A673 (cell line): ENCODE results near the gene KCNK5.

Experiments used
- CTCF ChIP-seq: fragments of 300-800, 200-600 bp; sonication (generic); conservative IDR thresholded peaks from 2 replicates; pipeline ENCODE4 v1.5.1; 2017; ENCODE audit warnings: low read depth, mild to moderate bottlenecking, antibody characterized with exemption, low read length, moderate library complexity, mixed read lengths
- EZH2 ChIP-seq: fragments of 200-600 bp; sonication (generic); IDR thresholded peaks from 2 replicates; pipeline ENCODE4 v1.6.1; 2017; ENCODE audit warnings: borderline replicate concordance, low read depth, mild to moderate bottlenecking, mixed read lengths, antibody characterized with exemption, low read length; ENCODE audit not compliant: poor library complexity, severe bottlenecking

DNA sequence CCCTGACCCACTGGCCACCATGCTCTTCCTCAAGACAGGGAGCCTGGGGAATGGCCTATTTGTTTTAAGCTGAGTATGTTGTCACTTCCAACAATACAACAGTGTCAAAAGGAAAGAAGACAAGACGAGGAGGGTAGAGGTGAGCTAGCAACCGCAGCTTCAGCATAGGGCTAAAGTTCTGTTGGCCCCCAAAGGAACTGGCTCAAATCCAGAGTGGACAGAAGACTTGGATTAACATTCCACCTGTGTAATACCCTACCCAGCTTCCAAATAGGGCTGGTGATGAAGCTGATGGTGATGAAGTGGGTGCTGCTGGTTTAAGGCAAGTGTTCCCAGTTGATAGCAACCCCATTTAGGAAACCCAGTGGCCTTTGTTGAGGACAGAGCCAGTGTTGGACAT, 31.7 kb upstream of the KCNK5 start:
- TF ChIP-seq CTCF, result no peak
- no peak for TF ChIP-seq EZH2
